GM13976 (cell line): ENCODE measurements around the gene RABL2B.
"Not testable (repeated sequence)": the region's sequence is repeated elsewhere in the genome, so short reads cannot be mapped to it uniquely, and the experiment has no call there.

ENCODE experiments used
- DNase-seq: peaks from one replicate; pipeline ENCODE4 v3.0.0; 2012; ENCODE audit warnings: low spot score
- in situ Hi-C: fragments of 300-500 bp; cut with MboI; formaldehyde crosslinking; loops from one replicate; pipeline ENCODE4 v1.12.0; 2022; ENCODE audit warnings: low sequenced_read_pairs, mixed read lengths, inconsistent platforms; ENCODE audit not compliant: unreplicated experiment
- TF ChIP-seq, protein P1 (sequence below): IDR thresholded peaks from 2 replicates; pipeline ENCODE4 v1.5.1; 2012; ENCODE audit warnings: borderline replicate concordance, mild to moderate bottlenecking; ENCODE audit not compliant: insufficient read depth; ENCODE audit errors: extremely low read depth, missing control alignments, control extremely low read depth

The RABL2B gene

DNA sequence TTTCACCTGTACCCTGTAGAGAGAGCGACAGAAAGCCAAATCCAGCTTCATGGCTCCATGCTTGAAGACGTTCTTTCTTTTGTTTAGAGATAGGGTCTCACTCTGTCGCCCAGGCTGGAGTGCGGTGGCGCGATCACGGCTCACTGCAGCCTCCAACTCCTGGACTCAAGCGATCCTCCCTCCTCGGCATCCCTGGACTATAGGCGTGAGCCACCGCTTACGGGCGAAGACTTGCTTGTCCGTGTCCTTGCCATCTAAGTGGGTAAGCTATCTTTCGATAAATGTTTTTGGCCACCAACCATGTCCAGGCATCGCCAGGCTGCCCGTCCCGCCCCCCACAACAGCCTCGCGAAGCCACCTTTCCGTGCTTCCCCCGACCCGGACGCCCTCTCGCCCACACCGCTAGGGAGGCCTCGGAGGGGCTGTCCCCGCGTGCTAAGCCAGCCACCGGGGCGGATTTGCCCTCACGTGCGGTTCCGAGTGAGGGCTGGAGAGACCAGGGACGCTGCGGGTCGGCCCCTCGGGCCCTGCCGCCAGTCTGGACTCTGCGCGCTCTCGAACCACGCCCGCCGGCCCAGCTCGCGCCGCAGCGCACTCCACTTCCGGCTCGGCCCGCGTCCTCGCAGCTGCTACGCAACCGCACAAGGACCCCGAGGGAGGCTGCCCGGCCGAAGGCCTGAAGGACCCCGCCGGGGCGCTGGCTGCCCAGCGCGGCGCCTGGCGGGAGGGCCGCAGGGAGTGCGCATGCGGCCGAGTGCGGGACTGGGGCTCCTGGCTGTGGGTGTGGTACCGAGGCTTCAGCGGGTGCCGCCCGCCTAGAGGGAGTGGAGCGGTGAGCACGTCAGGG, at the start of gene RABL2B:
RABL2B (minus strand) TSS at position 604 of the 847 bp plus-strand sequence. CDS start 1,342 bp downstream, outside the sequence.
- peak; percentile 93 for DNase-seq
- in situ Hi-C loops = not testable (repeated sequence)

DNA sequence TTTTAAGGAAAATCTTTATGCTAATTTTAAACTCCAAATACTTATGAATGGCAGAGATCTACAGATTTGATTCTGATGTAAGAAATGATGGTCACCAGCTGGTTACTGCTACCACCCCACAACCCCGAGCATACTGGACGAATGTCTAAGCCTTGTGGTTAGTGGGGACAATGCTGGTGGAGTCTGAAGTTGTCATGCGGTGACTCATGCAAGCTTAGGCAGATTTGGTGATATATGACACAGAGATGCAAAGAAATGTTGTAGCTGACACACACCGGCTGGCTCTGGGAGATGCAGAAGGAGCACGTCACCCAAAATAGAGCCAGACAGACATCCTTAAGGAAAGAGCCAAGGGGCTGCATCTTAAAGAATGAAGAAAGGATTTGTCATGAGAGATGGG, 3.5 kb upstream of the RABL2B start:
- in situ Hi-C loops, DNase-seq: not testable (repeated sequence)

DNA sequence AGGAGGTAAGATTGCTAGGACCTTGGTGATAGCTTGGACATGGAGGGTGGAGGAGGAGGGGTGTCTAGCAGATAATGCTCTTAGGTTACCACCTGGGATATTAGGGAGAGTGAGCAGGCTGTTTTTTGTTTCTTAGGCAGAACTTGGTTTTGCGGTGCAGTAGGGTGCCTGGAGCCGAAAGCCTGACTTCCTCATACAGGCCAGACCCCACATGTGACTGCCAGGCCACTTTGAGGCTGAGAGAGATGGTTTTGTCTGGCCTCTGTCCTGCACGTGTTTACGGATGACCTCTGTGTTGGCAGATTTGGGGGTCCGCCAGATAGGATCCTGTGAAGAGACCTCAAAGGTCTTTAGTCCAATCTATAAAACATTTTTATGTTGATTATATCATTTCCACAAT, 1.9 kb upstream of the RABL2B start:
- DNase-seq, in situ Hi-C loops: not testable (repeated sequence)

DNA sequence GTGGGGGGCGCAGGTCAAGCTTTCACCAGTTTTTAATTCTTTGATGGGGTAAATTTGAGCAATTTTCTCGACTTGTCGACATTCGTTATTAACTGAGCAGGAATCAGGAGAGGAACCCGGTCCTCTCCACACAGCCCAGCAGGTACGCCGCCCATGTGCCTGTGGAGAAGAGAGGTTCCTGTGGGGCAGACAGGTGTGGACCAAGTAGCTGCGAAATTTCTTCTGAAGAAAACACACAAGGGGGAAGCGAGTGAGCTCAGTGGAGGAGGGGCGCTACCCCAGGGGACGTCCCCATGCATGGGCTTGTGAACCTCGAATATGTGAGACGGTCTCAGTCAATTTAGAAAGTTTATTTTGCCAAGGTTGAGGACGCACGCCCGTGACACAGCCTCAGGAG, 442 bp upstream of the RABL2B start:
- DNase-seq, in situ Hi-C loops: not testable (repeated sequence)

DNA sequence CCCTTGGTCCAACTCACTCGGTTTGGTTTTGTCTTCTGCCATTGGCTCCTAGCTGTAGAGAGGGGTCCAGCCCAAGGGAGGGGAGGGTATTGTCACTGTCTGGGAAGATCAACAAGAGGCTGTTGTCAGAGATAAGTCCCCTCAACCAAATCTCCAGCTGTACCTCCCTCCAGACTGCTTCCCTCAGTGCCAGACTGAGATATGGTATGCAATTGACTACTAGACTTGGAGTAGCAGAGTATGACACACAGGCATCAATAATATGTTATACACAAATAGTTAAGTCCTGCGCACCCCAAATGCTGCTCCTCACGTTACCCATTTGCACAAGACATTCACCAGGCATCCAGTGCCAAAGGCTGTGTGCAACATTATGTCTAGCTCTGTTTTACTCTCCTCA, 1.2 kb downstream of the RABL2B start:
- in situ Hi-C loops, DNase-seq: not testable (repeated sequence)

- in situ Hi-C loops, DNase-seq: not testable (repeated sequence)
Observed at GRCh38 chr22:50780244-50780643, 3.2 kb downstream of the RABL2B start.

GRCh38 chr22:50777631-50778030, 5.8 kb downstream of the RABL2B start:
- in situ Hi-C loops, DNase-seq: not testable (repeated sequence)

DNA sequence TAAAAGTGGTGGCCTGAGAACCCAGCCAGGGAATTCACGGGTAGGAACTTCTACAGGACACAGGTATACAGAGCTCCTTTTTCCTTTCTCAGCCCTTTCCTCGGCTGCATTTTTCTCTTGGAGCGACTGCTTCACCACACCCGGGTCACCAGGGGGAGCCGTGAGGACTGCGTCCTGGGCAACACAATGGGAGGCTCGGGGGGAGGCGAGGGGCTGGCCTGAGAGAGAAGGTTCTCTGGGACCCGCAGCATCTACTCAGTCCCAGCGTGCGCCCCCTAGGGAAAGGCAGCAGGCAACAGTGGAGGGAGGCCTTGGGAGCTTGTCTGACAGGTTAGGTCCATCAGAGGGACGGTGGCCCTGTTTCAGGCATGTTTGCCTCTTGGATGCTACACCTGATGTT, 8.3 kb downstream of the RABL2B start:
- in situ Hi-C loops = not testable (repeated sequence)
- peak; percentile 16 for DNase-seq
- TF ChIP-seq, protein P1, sequence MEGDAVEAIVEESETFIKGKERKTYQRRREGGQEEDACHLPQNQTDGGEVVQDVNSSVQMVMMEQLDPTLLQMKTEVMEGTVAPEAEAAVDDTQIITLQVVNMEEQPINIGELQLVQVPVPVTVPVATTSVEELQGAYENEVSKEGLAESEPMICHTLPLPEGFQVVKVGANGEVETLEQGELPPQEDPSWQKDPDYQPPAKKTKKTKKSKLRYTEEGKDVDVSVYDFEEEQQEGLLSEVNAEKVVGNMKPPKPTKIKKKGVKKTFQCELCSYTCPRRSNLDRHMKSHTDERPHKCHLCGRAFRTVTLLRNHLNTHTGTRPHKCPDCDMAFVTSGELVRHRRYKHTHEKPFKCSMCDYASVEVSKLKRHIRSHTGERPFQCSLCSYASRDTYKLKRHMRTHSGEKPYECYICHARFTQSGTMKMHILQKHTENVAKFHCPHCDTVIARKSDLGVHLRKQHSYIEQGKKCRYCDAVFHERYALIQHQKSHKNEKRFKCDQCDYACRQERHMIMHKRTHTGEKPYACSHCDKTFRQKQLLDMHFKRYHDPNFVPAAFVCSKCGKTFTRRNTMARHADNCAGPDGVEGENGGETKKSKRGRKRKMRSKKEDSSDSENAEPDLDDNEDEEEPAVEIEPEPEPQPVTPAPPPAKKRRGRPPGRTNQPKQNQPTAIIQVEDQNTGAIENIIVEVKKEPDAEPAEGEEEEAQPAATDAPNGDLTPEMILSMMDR = peak; percentile 14

DNA sequence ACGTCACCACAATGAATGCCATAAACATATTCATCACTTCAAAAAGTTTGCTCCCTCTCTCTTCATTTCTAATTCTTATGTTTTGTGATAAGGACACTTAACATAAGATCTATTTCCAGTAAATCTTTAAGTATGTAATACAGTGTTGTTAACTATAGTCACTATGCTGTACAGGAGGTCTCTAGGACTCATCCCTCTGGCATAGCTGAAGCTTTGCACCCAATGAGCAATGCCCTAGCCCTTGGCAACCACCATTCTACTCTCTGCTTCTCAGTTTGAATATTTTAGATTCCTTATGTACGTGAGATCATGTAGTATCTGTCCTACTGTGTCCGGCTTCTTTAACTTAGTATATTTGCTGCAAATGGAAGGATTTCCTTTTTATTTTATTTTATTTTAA, 19.1 kb downstream of the RABL2B start:
- not testable (repeated sequence) for DNase-seq

DNA sequence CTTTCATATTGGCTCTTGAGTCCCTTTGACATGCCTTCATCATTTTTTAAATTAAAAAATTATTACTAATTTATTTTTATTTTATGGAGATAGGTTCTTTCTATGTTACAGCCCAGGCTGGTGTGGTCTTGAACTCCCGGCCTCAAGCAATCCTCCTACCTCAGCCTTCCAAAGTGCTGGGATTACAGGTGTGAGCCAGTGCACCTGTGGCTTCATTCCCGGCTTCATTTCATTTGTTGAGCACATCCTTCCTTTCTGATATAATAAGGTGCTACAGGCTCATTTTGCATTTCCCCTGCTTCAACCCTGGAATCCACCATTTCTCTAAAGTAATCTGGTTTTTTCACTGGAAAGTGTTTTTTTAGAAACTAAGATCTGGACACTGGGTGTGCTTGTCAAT, 21.6 kb downstream of the RABL2B start:
- DNase-seq, in situ Hi-C loops: not testable (repeated sequence)

More for the DNA sequence above, 19.1 kb downstream of the RABL2B start:
- in situ Hi-C loops = not testable (repeated sequence)

- in situ Hi-C loops, DNase-seq: not testable (repeated sequence)
Observed at GRCh38 chr22:50759597-50760341, 23.7 kb downstream of the RABL2B start.

DNA sequence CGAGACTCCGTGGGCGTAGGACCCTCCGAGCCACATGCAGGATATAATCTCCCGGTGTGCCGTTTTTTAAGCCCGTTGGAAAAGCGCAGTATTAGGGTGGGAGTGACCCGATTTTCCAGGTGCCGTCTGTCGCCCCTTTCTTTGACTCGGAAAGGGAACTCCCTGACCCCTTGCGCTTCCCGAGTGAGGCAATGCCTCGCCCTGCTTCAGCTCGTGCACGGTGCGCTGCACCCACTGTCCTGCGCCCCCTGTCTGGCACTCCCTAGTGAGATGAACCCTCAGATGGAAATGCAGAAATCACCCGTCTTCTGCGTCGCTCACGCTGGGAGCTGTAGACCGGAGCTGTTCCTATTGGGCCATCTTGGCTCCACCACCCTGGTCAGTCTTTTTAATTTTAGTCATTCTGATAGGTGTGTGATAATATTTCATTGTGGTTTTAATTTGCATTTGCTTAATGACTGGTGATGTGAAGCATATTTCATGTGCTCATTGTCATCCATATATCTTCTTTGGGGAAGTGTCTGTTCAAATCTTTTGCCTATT, 26.4 kb downstream of the RABL2B start:
- in situ Hi-C loops, DNase-seq: not testable (repeated sequence)

- DNase-seq, in situ Hi-C loops: not testable (repeated sequence)
Observed at GRCh38 chr22:50756406-50756805, 27.0 kb downstream of the RABL2B start.

DNA sequence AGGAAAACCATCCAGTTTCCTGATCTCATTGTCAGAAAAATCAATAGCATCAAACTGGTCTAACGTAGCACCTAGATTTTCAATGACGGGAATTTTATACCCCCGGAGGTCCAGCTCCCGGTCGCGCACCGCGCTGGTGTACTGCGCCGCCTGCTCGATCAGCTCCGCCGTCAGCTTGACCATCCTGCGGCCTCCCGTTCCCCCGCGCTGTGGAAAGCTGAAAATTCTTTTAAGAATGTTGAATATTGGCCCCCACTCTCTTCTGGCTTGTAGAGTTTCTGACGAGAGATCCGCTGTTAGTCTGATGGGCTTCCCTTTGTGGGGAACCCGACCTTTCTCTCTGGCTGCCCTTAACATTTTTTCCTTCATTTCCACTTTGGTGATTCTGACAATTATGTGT, 28.2 kb downstream of the RABL2B start:
- DNase-seq, in situ Hi-C loops: not testable (repeated sequence)

GRCh38 chr22:50749302-50750074, 33.9 kb downstream of the RABL2B start:
- DNase-seq, in situ Hi-C loops: not testable (repeated sequence)

- in situ Hi-C loops, DNase-seq: not testable (repeated sequence)
Observed at GRCh38 chr22:50748630-50749029, 34.8 kb downstream of the RABL2B start.

GRCh38 chr22:50747521-50747920, 35.9 kb downstream of the RABL2B start:
- DNase-seq, in situ Hi-C loops: not testable (repeated sequence)
